ENCODE results near the gene SPRED2.

- TF ChIP-seq CTCF (IDR thresholded peaks at IDR 0.05) (no peak), POLR2A (IDR thresholded peaks at IDR 0.05) (no peak)
Observed at GRCh38 chr2:65282477-65283053, 149.8 kb downstream of the SPRED2 start.

Measured in esophagus squamous epithelium (tissue), 4 donors.